HG03196 (cell line): ENCODE data around the gene TTC22.

Experiments used
- ATAC-seq: cut with Tn5 transposase; IDR thresholded peaks from one replicate; pipeline ENCODE4 v1.9.1; 2021; ENCODE audit not compliant: unreplicated experiment

The TTC22 gene

GRCh38 chr1:54834007-54834541 is 33.0 kb upstream of the TTC22 start:
- ATAC-seq = no peak

GRCh38 chr1:54833121-54833520 is 32.0 kb upstream of the TTC22 start:
- no peak for ATAC-seq

GRCh38 chr1:54826226-54826816 is 25.2 kb upstream of the TTC22 start:
- no peak for ATAC-seq

- no peak for ATAC-seq
Observed at GRCh38 chr1:54825696-54826095, 24.6 kb upstream of the TTC22 start.

- ATAC-seq = no peak
Observed at GRCh38 chr1:54823670-54824069, 22.5 kb upstream of the TTC22 start.

- no peak for ATAC-seq
Observed at GRCh38 chr1:54819733-54820132, 18.6 kb upstream of the TTC22 start.

GRCh38 chr1:54819195-54819536 is 18.0 kb upstream of the TTC22 start:
- ATAC-seq = no peak

- ATAC-seq = no peak
Observed at GRCh38 chr1:54818461-54819194, 17.5 kb upstream of the TTC22 start.

GRCh38 chr1:54816951-54817350 is 15.8 kb upstream of the TTC22 start:
- ATAC-seq = no peak

- ATAC-seq = no peak
Observed at GRCh38 chr1:54816130-54816529, 15.0 kb upstream of the TTC22 start.

GRCh38 chr1:54815086-54815876 is 14.2 kb upstream of the TTC22 start:
- ATAC-seq = no peak

- ATAC-seq = no peak
Observed at GRCh38 chr1:54814571-54814970, 13.4 kb upstream of the TTC22 start.

GRCh38 chr1:54814126-54814498 is 13.0 kb upstream of the TTC22 start:
- ATAC-seq = no peak

GRCh38 chr1:54813485-54814125 is 12.5 kb upstream of the TTC22 start:
- no peak for ATAC-seq

- no peak for ATAC-seq
Observed at GRCh38 chr1:54812801-54813484, 11.8 kb upstream of the TTC22 start.

GRCh38 chr1:54811739-54812655 is 10.9 kb upstream of the TTC22 start:
- no peak for ATAC-seq

- ATAC-seq = no peak
Observed at GRCh38 chr1:54811066-54811465, 9.9 kb upstream of the TTC22 start.

GRCh38 chr1:54810153-54810942 is 9.2 kb upstream of the TTC22 start:
- peak; percentile 50 for ATAC-seq

- no peak for ATAC-seq
Observed at GRCh38 chr1:54809496-54810074, 8.5 kb upstream of the TTC22 start.
